Activated CD8-positive, alpha-beta T cell treated with anti-CD3 and anti-CD28 coated beads for 36 hours (primary cell): ENCODE results near the gene GJB3. TPM values are rescaled to one million over a fixed set of nuclear protein-coding genes. Genes with fewer than 3 reads are reported as not detected.
A peak's percentile ranks its signal among the peaks of the same experiment; 100 is the strongest.

Experiments
- ATAC-seq: fragments of 200-7000 bp; cut with Tn5 transposase; one replicate; pipeline ENCODE4 v1.10.0; 2021; ENCODE audit warnings: mild to moderate bottlenecking, moderate library complexity
- CTCF ChIA-PET: fragments of 350-600 bp; sonication (Branson Sonifier 250); formaldehyde crosslinking; loops from one replicate; lab custom pipeline; 2021; ENCODE audit warnings: antibody characterized with exemption; lab: Charles Lee
- POLR2A ChIA-PET: fragments of 350-600 bp; sonication (Branson Sonifier 250); formaldehyde crosslinking; loops from one replicate; lab custom pipeline; 2021; ENCODE audit warnings: antibody characterized with exemption; lab: Charles Lee
- DNase-seq: peaks from one replicate; pipeline ENCODE4 v3.0.0-alpha.2; 2020
- H3K27ac Mint-ChIP-seq: one replicate; pipeline ENCODE4 v1.8.0; 2021; ENCODE audit warnings: mild to moderate bottlenecking, mixed read lengths
- H3K27me3 Mint-ChIP-seq: one replicate; pipeline ENCODE4 v1.8.0; 2021; ENCODE audit warnings: mixed read lengths
- H3K36me3 Mint-ChIP-seq: one replicate; pipeline ENCODE4 v1.8.0; 2021; ENCODE audit warnings: low read depth, mixed read lengths
- H3K4me1 Mint-ChIP-seq: one replicate; pipeline ENCODE4 v1.8.0; 2021; ENCODE audit warnings: low read depth, mixed read lengths
- H3K4me3 Mint-ChIP-seq: one replicate; pipeline ENCODE4 v1.8.0; 2021; ENCODE audit warnings: mild to moderate bottlenecking, moderate library complexity, mixed read lengths
- H3K9me3 Mint-ChIP-seq: one replicate; pipeline ENCODE4 v1.8.0; 2021; ENCODE audit warnings: mixed read lengths
- intact Hi-C: fragments of 100-400 bp; cut with micrococcal nuclease; formaldehyde crosslinking; loops from one replicate; pipeline ENCODE4 v1.10.0; 2022
- total RNA-seq, 2 experiments: library from RNA; stranded (reverse); gene quantifications; one replicate each; pipeline ENCODE4 v1.2.3, GENCODE V29; 2021
- TF ChIP-seq, protein P1 (sequence below): fragments of 200-600 bp; IDR thresholded peaks from one replicate; pipeline ENCODE4 v1.8.0; 2022; ENCODE audit warnings: antibody characterized with exemption, mild to moderate bottlenecking

GJB3 gene
- total RNA-seq, 2 experiments from 2014 or later, result not detected

DNA sequence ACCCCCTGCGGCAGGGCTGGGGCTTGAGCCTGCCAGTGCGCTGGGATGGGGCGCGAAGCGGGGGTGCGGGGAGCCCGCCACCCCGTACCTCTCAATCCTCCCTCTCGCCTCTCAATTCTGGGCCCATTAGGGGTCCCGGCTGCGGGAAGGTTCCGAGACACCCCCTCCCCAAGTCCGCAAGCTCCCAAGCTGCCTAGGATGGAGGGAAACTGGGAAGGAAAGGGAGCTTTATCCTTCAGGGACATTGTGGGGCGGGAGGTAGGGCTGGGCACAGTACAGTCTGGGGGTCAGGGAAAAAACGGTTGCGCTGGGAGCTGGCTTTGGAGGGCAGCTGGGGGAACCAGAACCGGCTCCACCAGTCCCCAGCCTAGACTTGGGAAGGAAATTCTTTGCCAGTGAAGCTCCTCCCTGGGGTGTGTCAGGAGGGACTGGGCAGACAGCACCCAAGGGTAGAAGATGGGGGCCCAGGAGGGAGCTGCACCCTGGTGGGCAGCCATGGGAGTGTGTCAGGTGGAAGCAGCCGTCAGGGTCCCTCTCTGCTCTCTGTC, 904 bp downstream of the GJB3 start:
- Mint-ChIP-seq H3K27ac (no peak overlapping the region), H3K36me3 (no peaks in the 10 kb centered on the region), H3K9me3 (no peaks in the 10 kb centered on the region), H3K4me3 (no peak overlapping the region), H3K4me1 (peaks cover 2% of the 10 kb centered on the region), H3K27me3 (peaks cover 41% of the 10 kb centered on the region)
- DNase-seq (no peak), ATAC-seq (no peak)
- ChIA-PET CTCF (interaction anchor here (1.7 kb wide), 1 partner anchor 71 kb away, joined by 14 read pairs; no protein-coding TSS in a partner anchor), POLR2A (no interaction called here)
- TF ChIP-seq, protein P1, sequence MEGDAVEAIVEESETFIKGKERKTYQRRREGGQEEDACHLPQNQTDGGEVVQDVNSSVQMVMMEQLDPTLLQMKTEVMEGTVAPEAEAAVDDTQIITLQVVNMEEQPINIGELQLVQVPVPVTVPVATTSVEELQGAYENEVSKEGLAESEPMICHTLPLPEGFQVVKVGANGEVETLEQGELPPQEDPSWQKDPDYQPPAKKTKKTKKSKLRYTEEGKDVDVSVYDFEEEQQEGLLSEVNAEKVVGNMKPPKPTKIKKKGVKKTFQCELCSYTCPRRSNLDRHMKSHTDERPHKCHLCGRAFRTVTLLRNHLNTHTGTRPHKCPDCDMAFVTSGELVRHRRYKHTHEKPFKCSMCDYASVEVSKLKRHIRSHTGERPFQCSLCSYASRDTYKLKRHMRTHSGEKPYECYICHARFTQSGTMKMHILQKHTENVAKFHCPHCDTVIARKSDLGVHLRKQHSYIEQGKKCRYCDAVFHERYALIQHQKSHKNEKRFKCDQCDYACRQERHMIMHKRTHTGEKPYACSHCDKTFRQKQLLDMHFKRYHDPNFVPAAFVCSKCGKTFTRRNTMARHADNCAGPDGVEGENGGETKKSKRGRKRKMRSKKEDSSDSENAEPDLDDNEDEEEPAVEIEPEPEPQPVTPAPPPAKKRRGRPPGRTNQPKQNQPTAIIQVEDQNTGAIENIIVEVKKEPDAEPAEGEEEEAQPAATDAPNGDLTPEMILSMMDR, result no peak
- intact Hi-C loops, result no loop called here

DNA sequence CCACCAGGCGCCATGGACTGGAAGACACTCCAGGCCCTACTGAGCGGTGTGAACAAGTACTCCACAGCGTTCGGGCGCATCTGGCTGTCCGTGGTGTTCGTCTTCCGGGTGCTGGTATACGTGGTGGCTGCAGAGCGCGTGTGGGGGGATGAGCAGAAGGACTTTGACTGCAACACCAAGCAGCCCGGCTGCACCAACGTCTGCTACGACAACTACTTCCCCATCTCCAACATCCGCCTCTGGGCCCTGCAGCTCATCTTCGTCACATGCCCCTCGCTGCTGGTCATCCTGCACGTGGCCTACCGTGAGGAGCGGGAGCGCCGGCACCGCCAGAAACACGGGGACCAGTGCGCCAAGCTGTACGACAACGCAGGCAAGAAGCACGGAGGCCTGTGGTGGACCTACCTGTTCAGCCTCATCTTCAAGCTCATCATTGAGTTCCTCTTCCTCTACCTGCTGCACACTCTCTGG, 3.8 kb downstream of the GJB3 start:
- no peak for DNase-seq
- TF ChIP-seq, protein P1, result no peak
- Mint-ChIP-seq H3K27me3 (peaks cover 40% of the 10 kb centered on the region), H3K4me3 (no peak overlapping the region), H3K9me3 (no peaks in the 10 kb centered on the region), H3K4me1 (peaks cover 2% of the 10 kb centered on the region), H3K36me3 (no peaks in the 10 kb centered on the region), H3K27ac (no peak overlapping the region)
- ChIA-PET POLR2A (interaction anchor here (0.6 kb wide), 1 partner anchor 75 kb away, joined by 3 read pairs; the partner anchor contains the start of gene SMIM12), CTCF (interaction anchor here (1.1 kb wide), 1 partner anchor 9 kb away, joined by 4 read pairs; no protein-coding TSS in a partner anchor)
- intact Hi-C loops, result no loop called here
- ATAC-seq, result no peak

DNA sequence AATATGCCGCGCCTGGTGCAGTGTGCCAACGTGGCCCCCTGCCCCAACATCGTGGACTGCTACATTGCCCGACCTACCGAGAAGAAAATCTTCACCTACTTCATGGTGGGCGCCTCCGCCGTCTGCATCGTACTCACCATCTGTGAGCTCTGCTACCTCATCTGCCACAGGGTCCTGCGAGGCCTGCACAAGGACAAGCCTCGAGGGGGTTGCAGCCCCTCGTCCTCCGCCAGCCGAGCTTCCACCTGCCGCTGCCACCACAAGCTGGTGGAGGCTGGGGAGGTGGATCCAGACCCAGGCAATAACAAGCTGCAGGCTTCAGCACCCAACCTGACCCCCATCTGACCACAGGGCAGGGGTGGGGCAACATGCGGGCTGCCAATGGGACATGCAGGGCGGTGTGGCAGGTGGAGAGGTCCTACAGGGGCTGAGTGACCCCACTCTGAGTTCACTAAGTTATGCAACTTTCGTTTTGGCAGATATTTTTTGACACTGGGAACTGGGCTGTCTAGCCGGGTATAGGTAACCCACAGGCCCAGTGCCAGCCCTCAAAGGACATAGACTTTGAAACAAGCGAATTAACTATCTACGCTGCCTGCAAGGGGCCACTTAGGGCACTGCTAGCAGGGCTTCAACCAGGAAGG, 4.3 kb downstream of the GJB3 start:
- DNase-seq, result no peak
- Mint-ChIP-seq H3K4me3 (no peak overlapping the region), H3K27me3 (peaks cover 37% of the 10 kb centered on the region), H3K4me1 (peaks cover 6% of the 10 kb centered on the region), H3K27ac (no peak overlapping the region), H3K9me3 (no peaks in the 10 kb centered on the region), H3K36me3 (no peaks in the 10 kb centered on the region)
- TF ChIP-seq, protein P1, result no peak
- POLR2A ChIA-PET, result no interaction called here
- intact Hi-C loops, result no loop called here
- CTCF ChIA-PET, result interaction anchor here (1.1 kb wide), 1 partner anchor 9 kb away, joined by 4 read pairs; no protein-coding TSS in a partner anchor
- ATAC-seq, result no peak

DNA sequence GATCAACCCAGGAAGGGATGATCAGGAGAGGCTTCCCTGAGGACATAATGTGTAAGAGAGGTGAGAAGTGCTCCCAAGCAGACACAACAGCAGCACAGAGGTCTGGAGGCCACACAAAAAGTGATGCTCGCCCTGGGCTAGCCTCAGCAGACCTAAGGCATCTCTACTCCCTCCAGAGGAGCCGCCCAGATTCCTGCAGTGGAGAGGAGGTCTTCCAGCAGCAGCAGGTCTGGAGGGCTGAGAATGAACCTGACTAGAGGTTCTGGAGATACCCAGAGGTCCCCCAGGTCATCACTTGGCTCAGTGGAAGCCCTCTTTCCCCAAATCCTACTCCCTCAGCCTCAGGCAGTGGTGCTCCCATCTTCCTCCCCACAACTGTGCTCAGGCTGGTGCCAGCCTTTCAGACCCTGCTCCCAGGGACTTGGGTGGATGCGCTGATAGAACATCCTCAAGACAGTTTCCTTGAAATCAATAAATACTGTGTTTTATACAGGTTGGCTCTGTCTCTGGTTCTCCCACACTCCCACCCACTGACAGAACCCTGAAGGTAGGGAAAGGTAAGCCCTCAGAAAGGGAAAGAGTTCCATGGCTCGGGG, 5.0 kb downstream of the GJB3 start:
- H3K36me3 Mint-ChIP-seq, result no peaks in the 10 kb centered on the region
- H3K9me3 Mint-ChIP-seq, result no peaks in the 10 kb centered on the region
- peaks cover 6% of the 10 kb centered on the region for H3K4me1 Mint-ChIP-seq
- TF ChIP-seq, protein P1, result no peak
- ChIA-PET POLR2A (no interaction called here), CTCF (interaction anchor here (0.6 to 1.7 kb wide), 10 partner anchors 10 to 80 kb away, joined by 3 to 5 read pairs (median 4); no protein-coding TSS in a partner anchor)
- ATAC-seq (peak; percentile 6), DNase-seq (no peak)
- peaks cover 38% of the 10 kb centered on the region for H3K27me3 Mint-ChIP-seq
- intact Hi-C loops, result loop anchor here (1.0 kb wide), 1 partner anchor 66 kb away; no protein-coding TSS in a partner anchor
- no peak overlapping the region for H3K4me3 Mint-ChIP-seq
- no peak overlapping the region for H3K27ac Mint-ChIP-seq
